ENCODE measurements around the gene DCTPP1. TPM values are rescaled to one million over a fixed set of nuclear protein-coding genes. Genes with fewer than 3 reads are reported as not detected.

The DCTPP1 gene
- polyA plus RNA-seq, 1 donor from 2014 or later: 47.3 TPM

DNA sequence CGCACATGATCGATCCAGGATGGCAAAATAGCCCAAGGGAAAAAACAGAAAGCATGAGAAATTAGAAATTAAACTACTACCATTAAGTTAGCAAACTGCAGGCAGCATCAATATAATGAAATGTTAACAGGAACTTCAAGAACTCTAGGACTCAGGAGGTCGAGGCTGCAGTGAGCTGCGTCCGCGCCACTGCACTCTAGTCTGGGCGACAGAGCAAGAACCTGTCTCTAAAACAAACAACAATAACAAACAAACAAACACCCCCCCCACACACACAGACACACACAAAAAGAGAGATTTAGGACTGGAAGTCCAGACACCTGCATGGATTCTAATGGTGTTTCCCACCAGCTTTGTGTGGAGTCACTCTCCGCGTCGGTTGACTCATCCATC is 16.4 kb upstream of the DCTPP1 start:
- Histone ChIP-seq H3K9me3 (ENCODE audit: low read length) (no peaks in the 10 kb centered on the region), H3K9ac (ENCODE audit: low read length) (peak overlapping the region; percentile 89), H3K36me3 (ENCODE audit: insufficient read depth, low read length) (no peaks in the 10 kb centered on the region), H3K27ac (ENCODE audit: low read length) (peak overlapping the region; percentile 90), H3K9me2 (ENCODE audit: insufficient read depth, low read length) (no peaks in the 10 kb centered on the region), H3K27me3 (ENCODE audit: insufficient read depth, low read depth, low read length) (no peaks in the 10 kb centered on the region), H3K79me2 (replicated peaks; ENCODE audit: insufficient read depth, low read length) (no peaks in the 10 kb centered on the region), H4K20me1 (ENCODE audit: insufficient read depth) (no peaks in the 10 kb centered on the region), H3K4me3 (ENCODE audit: low read length) (peak overlapping the region; percentile 78), H3F3A (ENCODE audit: insufficient read depth, low read length, poor library complexity, severe bottlenecking) (no peaks in the 10 kb centered on the region), H3K4me2 (ENCODE audit: low read length) (peak overlapping the region; percentile 66), H2AFZ (ENCODE audit: low read depth, low read length) (peak overlapping the region; percentile 43)
- no peak for TF ChIP-seq POLR2AphosphoS5 (IDR thresholded peaks at IDR 0.05)
- TF ChIP-seq EP300 (conservative IDR thresholded peaks at IDR 0.05; ENCODE audit: poor library complexity, severe bottlenecking): no peak
- no peak for TF ChIP-seq EZH2 (IDR thresholded peaks at IDR 0.05; ENCODE audit: borderline replicate concordance, insufficient read depth, low read length, poor library complexity, severe bottlenecking)

DNA sequence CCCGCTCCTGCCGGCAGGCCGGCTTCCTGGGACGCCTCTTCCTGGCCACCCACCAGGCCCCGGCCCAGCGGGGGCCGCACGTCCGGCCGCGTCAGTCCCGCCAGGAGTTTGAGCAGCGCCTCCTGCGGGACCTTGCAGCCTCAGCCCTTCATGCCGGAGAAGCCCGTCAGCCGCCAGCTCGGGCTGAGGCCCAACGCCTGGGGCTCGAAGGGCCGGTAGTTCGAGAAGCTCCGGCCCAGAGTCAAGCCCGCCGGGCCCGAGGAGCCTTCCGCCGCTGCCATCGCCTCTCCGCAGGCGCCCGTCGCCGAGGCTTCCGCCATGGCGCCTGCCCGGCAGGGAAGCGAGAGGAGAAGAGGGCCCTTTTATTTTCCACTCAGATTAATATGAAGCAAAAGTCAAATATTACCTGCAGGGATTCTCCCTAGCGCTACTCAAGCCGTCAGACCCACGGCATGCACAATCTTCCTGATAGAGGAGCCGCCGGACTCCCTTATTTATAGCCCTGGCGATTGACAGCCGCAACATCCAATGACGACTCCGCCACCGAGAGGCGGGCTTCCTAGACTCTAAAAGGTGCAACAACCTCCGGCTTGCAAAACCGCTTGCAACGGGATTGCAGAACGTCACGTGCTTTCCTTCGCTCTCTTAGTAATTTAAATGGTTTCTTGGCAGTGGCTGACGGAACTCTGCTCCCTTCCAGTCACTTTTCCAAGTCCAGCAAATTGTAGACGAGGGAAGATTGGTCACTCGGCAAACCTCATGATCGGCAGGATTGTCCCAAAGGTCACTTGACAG is 15.8 kb upstream of the DCTPP1 start, which contains the start of gene SEPHS2:
SEPHS2 (minus strand) TSS at position 467 of the 795 bp plus-strand sequence; CDS start at position 320, 147 bp downstream.
- H3K4me2 ChIP-seq (ENCODE audit: low read length): peak within 1 kb of the TSS; percentile 77
- TF ChIP-seq, protein P1, sequence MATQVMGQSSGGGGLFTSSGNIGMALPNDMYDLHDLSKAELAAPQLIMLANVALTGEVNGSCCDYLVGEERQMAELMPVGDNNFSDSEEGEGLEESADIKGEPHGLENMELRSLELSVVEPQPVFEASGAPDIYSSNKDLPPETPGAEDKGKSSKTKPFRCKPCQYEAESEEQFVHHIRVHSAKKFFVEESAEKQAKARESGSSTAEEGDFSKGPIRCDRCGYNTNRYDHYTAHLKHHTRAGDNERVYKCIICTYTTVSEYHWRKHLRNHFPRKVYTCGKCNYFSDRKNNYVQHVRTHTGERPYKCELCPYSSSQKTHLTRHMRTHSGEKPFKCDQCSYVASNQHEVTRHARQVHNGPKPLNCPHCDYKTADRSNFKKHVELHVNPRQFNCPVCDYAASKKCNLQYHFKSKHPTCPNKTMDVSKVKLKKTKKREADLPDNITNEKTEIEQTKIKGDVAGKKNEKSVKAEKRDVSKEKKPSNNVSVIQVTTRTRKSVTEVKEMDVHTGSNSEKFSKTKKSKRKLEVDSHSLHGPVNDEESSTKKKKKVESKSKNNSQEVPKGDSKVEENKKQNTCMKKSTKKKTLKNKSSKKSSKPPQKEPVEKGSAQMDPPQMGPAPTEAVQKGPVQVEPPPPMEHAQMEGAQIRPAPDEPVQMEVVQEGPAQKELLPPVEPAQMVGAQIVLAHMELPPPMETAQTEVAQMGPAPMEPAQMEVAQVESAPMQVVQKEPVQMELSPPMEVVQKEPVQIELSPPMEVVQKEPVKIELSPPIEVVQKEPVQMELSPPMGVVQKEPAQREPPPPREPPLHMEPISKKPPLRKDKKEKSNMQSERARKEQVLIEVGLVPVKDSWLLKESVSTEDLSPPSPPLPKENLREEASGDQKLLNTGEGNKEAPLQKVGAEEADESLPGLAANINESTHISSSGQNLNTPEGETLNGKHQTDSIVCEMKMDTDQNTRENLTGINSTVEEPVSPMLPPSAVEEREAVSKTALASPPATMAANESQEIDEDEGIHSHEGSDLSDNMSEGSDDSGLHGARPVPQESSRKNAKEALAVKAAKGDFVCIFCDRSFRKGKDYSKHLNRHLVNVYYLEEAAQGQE (IDR thresholded peaks at IDR 0.05; ENCODE audit: borderline replicate concordance): peak; percentile 65
- TF ChIP-seq SMC3 (conservative IDR thresholded peaks at IDR 0.05; ENCODE audit: poor library complexity): peak; percentile 51
- peak; percentile 92 for TF ChIP-seq POLR2AphosphoS5 (IDR thresholded peaks at IDR 0.05)
- no peak for TF ChIP-seq EZH2 (IDR thresholded peaks at IDR 0.05; ENCODE audit: borderline replicate concordance, insufficient read depth, low read length, poor library complexity, severe bottlenecking)
- peak; percentile 59 for TF ChIP-seq MXI1 (conservative IDR thresholded peaks at IDR 0.05; ENCODE audit: poor library complexity, severe bottlenecking)
- no peak for TF ChIP-seq EP300 (conservative IDR thresholded peaks at IDR 0.05; ENCODE audit: poor library complexity, severe bottlenecking)
- TF ChIP-seq TAF1 (IDR thresholded peaks at IDR 0.05; ENCODE audit: low read depth): peak; percentile 75
- TF ChIP-seq, protein P2, sequence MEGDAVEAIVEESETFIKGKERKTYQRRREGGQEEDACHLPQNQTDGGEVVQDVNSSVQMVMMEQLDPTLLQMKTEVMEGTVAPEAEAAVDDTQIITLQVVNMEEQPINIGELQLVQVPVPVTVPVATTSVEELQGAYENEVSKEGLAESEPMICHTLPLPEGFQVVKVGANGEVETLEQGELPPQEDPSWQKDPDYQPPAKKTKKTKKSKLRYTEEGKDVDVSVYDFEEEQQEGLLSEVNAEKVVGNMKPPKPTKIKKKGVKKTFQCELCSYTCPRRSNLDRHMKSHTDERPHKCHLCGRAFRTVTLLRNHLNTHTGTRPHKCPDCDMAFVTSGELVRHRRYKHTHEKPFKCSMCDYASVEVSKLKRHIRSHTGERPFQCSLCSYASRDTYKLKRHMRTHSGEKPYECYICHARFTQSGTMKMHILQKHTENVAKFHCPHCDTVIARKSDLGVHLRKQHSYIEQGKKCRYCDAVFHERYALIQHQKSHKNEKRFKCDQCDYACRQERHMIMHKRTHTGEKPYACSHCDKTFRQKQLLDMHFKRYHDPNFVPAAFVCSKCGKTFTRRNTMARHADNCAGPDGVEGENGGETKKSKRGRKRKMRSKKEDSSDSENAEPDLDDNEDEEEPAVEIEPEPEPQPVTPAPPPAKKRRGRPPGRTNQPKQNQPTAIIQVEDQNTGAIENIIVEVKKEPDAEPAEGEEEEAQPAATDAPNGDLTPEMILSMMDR (IDR thresholded peaks at IDR 0.05; ENCODE audit: poor library complexity, severe bottlenecking): peak; percentile 62
- peak; percentile 44 for TF ChIP-seq RAD21 (conservative IDR thresholded peaks at IDR 0.05)
- peak within 1 kb of the TSS; percentile 78 for H3K4me3 ChIP-seq (ENCODE audit: low read length)
- H3K9ac ChIP-seq (ENCODE audit: low read length): peak within 1 kb of the TSS; percentile 89
- H2AFZ ChIP-seq (ENCODE audit: low read depth, low read length): peak within 1 kb of the TSS; percentile 69
- H3K9me3 ChIP-seq (ENCODE audit: low read length): no peaks in the 10 kb centered on the region
- no peaks in the 10 kb centered on the region for H4K20me1 ChIP-seq (ENCODE audit: insufficient read depth)
- H3K9me2 ChIP-seq (ENCODE audit: insufficient read depth, low read length): no peaks in the 10 kb centered on the region
- no peaks in the 10 kb centered on the region for H3K79me2 ChIP-seq (replicated peaks; ENCODE audit: insufficient read depth, low read length)
- no peaks in the 10 kb centered on the region for H3F3A ChIP-seq (ENCODE audit: insufficient read depth, low read length, poor library complexity, severe bottlenecking)
- H3K36me3 ChIP-seq (ENCODE audit: insufficient read depth, low read length): no peaks in the 10 kb centered on the region
- peak within 1 kb of the TSS; percentile 90 for H3K27ac ChIP-seq (ENCODE audit: low read length)
- no peaks in the 10 kb centered on the region for H3K27me3 ChIP-seq (ENCODE audit: insufficient read depth, low read depth, low read length)
